H1 (cell line): ENCODE measurements around the gene HOXC11. TPM values are rescaled to one million over a fixed set of nuclear protein-coding genes. Genes with fewer than 3 reads are reported as not detected.

Experiments
- CTCF ChIA-PET: fragments of 300-600 bp; sonication (Branson Sonifier 250); formaldehyde crosslinking; loops from one replicate; lab custom pipeline; 2021; ENCODE audit not compliant: partially characterized antibody; lab: Charles Lee
- POLR2A ChIA-PET: fragments of 300-600 bp; sonication (Branson Sonifier 250); formaldehyde crosslinking; loops from one replicate; lab custom pipeline; 2021; ENCODE audit warnings: inconsistent platforms; ENCODE audit not compliant: partially characterized antibody; lab: Charles Lee
- DNase-seq, 2 experiments: peaks; one replicate each; pipeline versions ENCODE4 v3.0.0 to v3.0.0-alpha.2; 2010 to 2022; ENCODE audit warnings: low spot score in 2 of 2, low read depth in 1 of 2, mixed read lengths in 1 of 2
- FAIRE-seq: peaks from 2 replicates; lab custom pipeline; 2011; peaks lifted over from hg19 to GRCh38; lab: Jason Lieb, UNC
- H2AFZ ChIP-seq: 2 replicates; pipeline ENCODE4 v1.8.1; 2012; ENCODE audit warnings: low read length, inconsistent platforms
- H2AK5ac ChIP-seq: 2 replicates; pipeline ENCODE4 v1.6.1; 2013; ENCODE audit warnings: low read depth, low read length
- H2BK120ac ChIP-seq: replicated peaks from 2 replicates; pipeline ENCODE3; 2013; ENCODE audit warnings: low read depth, low read length, inconsistent platforms
- H2BK12ac ChIP-seq: 2 replicates; pipeline ENCODE4 v1.6.1; 2013; ENCODE audit warnings: low read depth, low read length
- H2BK15ac ChIP-seq: 2 replicates; pipeline ENCODE4 v1.6.1; 2013; ENCODE audit warnings: low read length
- H2BK20ac ChIP-seq: 2 replicates; pipeline ENCODE4 v1.6.1; 2013; ENCODE audit warnings: low read length
- H2BK5ac ChIP-seq: 2 replicates; pipeline ENCODE4 v1.6.1; 2013; ENCODE audit warnings: low read depth, low read length
- H3K14ac ChIP-seq: 2 replicates; pipeline ENCODE4 v1.6.1; 2013; ENCODE audit warnings: inconsistent platforms; ENCODE audit not compliant: insufficient read length
- H3K18ac ChIP-seq: 2 replicates; pipeline ENCODE4 v1.6.1; 2013; ENCODE audit warnings: low read length; ENCODE audit errors: extremely low read depth
- H3K23ac ChIP-seq: 2 replicates; pipeline ENCODE4 v1.6.1; 2013; ENCODE audit warnings: inconsistent platforms; ENCODE audit not compliant: insufficient read length
- H3K23me2 ChIP-seq: 2 replicates; pipeline ENCODE4 v1.6.1; 2013; ENCODE audit warnings: low read depth, low read length
- H3K27ac ChIP-seq: 2 replicates; pipeline ENCODE4 v1.6.1; 2011; ENCODE audit warnings: low read depth, low read length, inconsistent platforms
- H3K27me3 ChIP-seq, 4 experiments: replicated peaks in 1 of 4; 1 replicate in 1 of 4; 2 replicates in 3 of 4; pipeline versions ENCODE4 v1.6.1 to v1.8.1; 2011 to 2013; ENCODE audit warnings: low read length in 3 of 4, mild to moderate bottlenecking in 3 of 4, inconsistent platforms in 2 of 4, mixed read lengths in 2 of 4, moderate library complexity in 1 of 4; ENCODE audit not compliant: control insufficient read depth in 3 of 4, insufficient read depth in 3 of 4; ENCODE audit errors: extremely low read depth in 1 of 4
- H3K36me3 ChIP-seq, 4 experiments: 2 replicates each; pipeline versions ENCODE4 v1.6.1 to v1.8.1; 2011 to 2013; ENCODE audit warnings: mild to moderate bottlenecking in 4 of 4, low read length in 3 of 4, moderate library complexity in 2 of 4, control low read depth in 1 of 4, inconsistent platforms in 1 of 4; ENCODE audit not compliant: insufficient read depth in 4 of 4, control insufficient read depth in 2 of 4
- H3K4ac ChIP-seq: replicated peaks from 2 replicates; pipeline ENCODE3; 2013; ENCODE audit warnings: low read length, low read depth, mixed read lengths, inconsistent platforms; ENCODE audit not compliant: insufficient read length
- H3K4me1 ChIP-seq, 4 experiments: replicated peaks in 1 of 4; 1 replicate in 1 of 4; 2 replicates in 3 of 4; pipeline versions ENCODE4 v1.6.1 to v1.8.1; 2011 to 2013; ENCODE audit warnings: low read length in 3 of 4, inconsistent platforms in 2 of 4, mixed read lengths in 1 of 4; ENCODE audit not compliant: insufficient read depth in 4 of 4, control insufficient read depth in 3 of 4
- H3K4me2 ChIP-seq, 2 experiments: 2 replicates each; pipeline versions ENCODE4 v1.6.1 to v1.8.1; 2011 to 2013; ENCODE audit warnings: low read depth in 2 of 2, low read length in 2 of 2, control low read depth in 1 of 2, inconsistent platforms in 1 of 2, mild to moderate bottlenecking in 1 of 2; ENCODE audit not compliant: insufficient read depth in 1 of 2
- H3K4me3 ChIP-seq, 4 experiments: fragments of 200-600, 300-600 bp in 1 of 4; sonication (generic), shearing (Covaris generic), sonication (Bioruptor Twin) in 1 of 4; 2 replicates each; pipeline versions ENCODE4 v1.5.1 to v1.8.1; 2011 to 2016; ENCODE audit warnings: low read length in 4 of 4, low read depth in 3 of 4, control low read depth in 2 of 4, inconsistent platforms in 2 of 4, mild to moderate bottlenecking in 2 of 4, mixed read lengths in 1 of 4, moderate library complexity in 1 of 4; ENCODE audit not compliant: insufficient read depth in 2 of 4; ENCODE audit errors: extremely low read depth in 1 of 4
- H3K56ac ChIP-seq: replicated peaks from 2 replicates; pipeline ENCODE3; 2013; ENCODE audit warnings: low read depth, mild to moderate bottlenecking, mixed read lengths, low read length, inconsistent platforms; ENCODE audit not compliant: insufficient read length
- H3K79me1 ChIP-seq: 2 replicates; pipeline ENCODE4 v1.6.1; 2013; ENCODE audit warnings: low read depth, low read length, control low read depth
- H3K79me2 ChIP-seq, 2 experiments: 2 replicates each; pipeline versions ENCODE4 v1.6.1 to v1.8.1; 2012 to 2013; ENCODE audit warnings: low read length in 2 of 2, mild to moderate bottlenecking in 2 of 2, inconsistent platforms in 1 of 2; ENCODE audit not compliant: insufficient read depth in 2 of 2, control insufficient read depth in 1 of 2
- H3K9ac ChIP-seq, 4 experiments: replicated peaks in 1 of 4; 1 replicate in 1 of 4; 2 replicates in 3 of 4; pipeline versions ENCODE4 v1.6.1 to v1.8.1; 2011 to 2013; ENCODE audit warnings: low read depth in 3 of 4, low read length in 3 of 4, control low read depth in 2 of 4, mild to moderate bottlenecking in 2 of 4, moderate library complexity in 2 of 4, inconsistent platforms in 1 of 4; ENCODE audit errors: extremely low read depth in 1 of 4
- H3K9me3 ChIP-seq, 2 experiments: 2 replicates each; pipeline versions ENCODE4 v1.6.1 to v1.8.1; 2012 to 2013; ENCODE audit warnings: mild to moderate bottlenecking in 2 of 2, moderate library complexity in 2 of 2, control low read depth in 1 of 2, inconsistent platforms in 1 of 2, low read depth in 1 of 2, low read length in 1 of 2, mixed read lengths in 1 of 2; ENCODE audit not compliant: insufficient read depth in 2 of 2
- H4K20me1 ChIP-seq, 2 experiments: replicated peaks in 1 of 2; 2 replicates each; pipeline versions ENCODE3 to v1.8.1; 2011 to 2013; ENCODE audit warnings: inconsistent platforms in 2 of 2, low read length in 2 of 2, mild to moderate bottlenecking in 1 of 2; ENCODE audit not compliant: insufficient read depth in 2 of 2, control insufficient read depth in 1 of 2
- H4K5ac ChIP-seq: 2 replicates; pipeline ENCODE4 v1.6.1; 2013; ENCODE audit warnings: low read length, low read depth, mixed read lengths, inconsistent platforms; ENCODE audit not compliant: insufficient read length
- H4K8ac ChIP-seq: 2 replicates; pipeline ENCODE4 v1.8.0; 2013; ENCODE audit warnings: mild to moderate bottlenecking, moderate library complexity, low read length, inconsistent platforms; ENCODE audit not compliant: insufficient read depth; ENCODE audit errors: extremely low read depth
- H4K91ac ChIP-seq: replicated peaks from 2 replicates; pipeline ENCODE3; 2013; ENCODE audit warnings: low read length, mixed read lengths, inconsistent platforms; ENCODE audit not compliant: insufficient read length
- CREB1 ChIP-seq: IDR thresholded peaks from 2 replicates; pipeline ENCODE4 v1.6.1; 2012; ENCODE audit warnings: inconsistent platforms
- EZH2 ChIP-seq: fragments of 200-600 bp; sonication (generic); IDR thresholded peaks from 2 replicates; pipeline ENCODE4 v1.7.1; 2012; ENCODE audit warnings: low read depth, mild to moderate bottlenecking, moderate library complexity, low read length, inconsistent platforms; ENCODE audit not compliant: severe bottlenecking
- GTF2F1 ChIP-seq: IDR thresholded peaks from 2 replicates; pipeline ENCODE4 v1.6.1; 2012; ENCODE audit warnings: low read depth, low read length, improper control_type of control experiment, borderline replicate concordance
- KDM4A ChIP-seq: IDR thresholded peaks from one replicate; pipeline ENCODE4 v1.7.1; 2012; ENCODE audit warnings: low read depth, mild to moderate bottlenecking, moderate library complexity, low read length, inconsistent platforms; ENCODE audit not compliant: severe bottlenecking
- SIN3A ChIP-seq, 2 experiments: IDR thresholded peaks in 1 of 2; conservative IDR thresholded peaks in 1 of 2; 2 replicates each; pipeline ENCODE4 v1.6.1; 2011 to 2012; ENCODE audit warnings: low read length in 2 of 2, improper control_type of control experiment in 1 of 2, low read depth in 1 of 2, mild to moderate bottlenecking in 1 of 2
- TEAD4 ChIP-seq: IDR thresholded peaks from 2 replicates; pipeline ENCODE4 v1.6.1; 2012; ENCODE audit warnings: low read depth, low read length, inconsistent platforms, mixed read lengths
- WGBS, 2 experiments: shearing (Covaris generic) in 1 of 2; methylation state at CpG; one replicate each; pipeline versions ENCODE4 v1.1.6 to v1.1.7; 2013 to 2015; ENCODE audit warnings: low lambda C conversion rate in 2 of 2, mixed read lengths in 2 of 2, inconsistent platforms in 1 of 2, low coverage in 1 of 2, missing lambda C conversion rate in 1 of 2; ENCODE audit not compliant: insufficient replicate concordance in 2 of 2, insufficient coverage in 1 of 2, insufficient read length in 1 of 2; ENCODE audit errors: extremely low coverage in 1 of 2, missing lambda C conversion rate in 1 of 2; 5-methylcytosine and 5-hydroxymethylcytosine counted together
- polyA plus RNA-seq, 7 experiments: library from polyadenylated mRNA; depleted of rRNA in 3 of 7; stranded (reverse) in 5 of 7; unstranded in 2 of 7; fragments of >200 nt in 5 of 7; fragments of 200-250 nt in 2 of 7; gene quantifications; 1 replicate in 5 of 7; 2 replicates in 1 of 7; 4 replicates in 1 of 7; pipeline versions ENCODE4 v1.2.1 to v1.2.3, GENCODE V29; 2011 to 2013; ENCODE audit warnings: missing spikeins in 2 of 7, mixed read lengths in 2 of 7
- total RNA-seq: library from RNA; stranded (reverse); fragmentation: NEBNext Ultra II Directional; extraction: Animal tissue kit (Norgen Biotek cat#: 25700); gene quantifications from 2 replicates; pipeline ENCODE4 v1.2.1, GENCODE V29; 2021
- TF ChIP-seq, protein P1 (sequence below), 3 experiments: IDR thresholded peaks; 1 replicate in 2 of 3; 2 replicates in 1 of 3; pipeline versions ENCODE4 v1.5.1 to v1.6.1; 2011; ENCODE audit warnings: low read length in 3 of 3, mild to moderate bottlenecking in 3 of 3, inconsistent platforms in 2 of 3, low read depth in 1 of 3, moderate library complexity in 1 of 3; ENCODE audit not compliant: insufficient read depth in 1 of 3; ENCODE audit errors: control extremely low read depth in 1 of 3
- TF ChIP-seq, protein P2 (sequence below): IDR thresholded peaks from 2 replicates; pipeline ENCODE4 v1.6.1; 2012; ENCODE audit warnings: low read length, inconsistent platforms

Gene HOXC11
- total and polyA plus RNA-seq, 2 of the 8 experiments (the other 6 are each of a cell fraction or from before 2014, with no cell fraction given): not detected

GRCh38 chr12:54016478-54016964 lies 43.6 kb downstream of the HOXC11 start:
- Histone ChIP-seq H3K27me3 (peaks cover 92 to 100% (median 99%) of the 10 kb centered on the region in 4 experiments), H3K36me3 (no peaks in the 10 kb centered on the region; a peak in 1 of 8 replicates), H2AFZ (no peak overlapping the region), H3K4ac (no peak overlapping the region), H3K4me3 (no peak overlapping the region), H2BK5ac (no peak overlapping the region), H3K18ac (no peak overlapping the region; the same call in 1 of the 2 replicates), H2BK120ac (no peak overlapping the region), H2BK15ac (no peak overlapping the region; the same call in 1 of the 2 replicates), H4K5ac (no peak overlapping the region), H2AK5ac (no peak overlapping the region), H3K79me2 (no peaks in the 10 kb centered on the region), H3K79me1 (no peaks in the 10 kb centered on the region), H3K27ac (no peak overlapping the region), H4K8ac (no peak overlapping the region), H2BK12ac (no peak overlapping the region), H3K23me2 (peaks cover 3% of the 10 kb centered on the region; the same call in 1 of the 2 replicates), H3K14ac (no peak overlapping the region), H3K9me3 (no peaks in the 10 kb centered on the region), H3K9ac (no peak overlapping the region), H4K91ac (no peak overlapping the region), H3K56ac (no peak overlapping the region), H2BK20ac (no peak overlapping the region), H3K4me2 (peak overlapping the region in 1 of 2 experiments; percentile 28; a peak in 2 of 4 replicates), H3K23ac (no peak overlapping the region), H3K4me1 (peaks cover 0 to 12% (median 4%) of the 10 kb centered on the region in 4 experiments; a peak in 6 of 7 replicates), H4K20me1 (peaks cover 4 to 40% of the 10 kb centered on the region in 2 experiments)
- 8% methylated on average over 24 of the region's 25 CpGs; no CpG with 5 or more reads in 1 of the 2 experiments for WGBS, 2 experiments
- ChIA-PET CTCF (interaction anchor here (0.7 to 3.8 kb wide), 11 partner anchors 8 to 192 kb away, joined by 3 to 50 read pairs (median 6); partner anchors contain the start of genes HOXC5, HOXC8 and HOXC9), POLR2A (interaction anchor here (0.7 kb wide), 1 partner anchor 217 kb away, joined by 3 read pairs; no protein-coding TSS in a partner anchor)
- FAIRE-seq (no peak), DNase-seq (no peak)
- TF ChIP-seq, protein P1, sequence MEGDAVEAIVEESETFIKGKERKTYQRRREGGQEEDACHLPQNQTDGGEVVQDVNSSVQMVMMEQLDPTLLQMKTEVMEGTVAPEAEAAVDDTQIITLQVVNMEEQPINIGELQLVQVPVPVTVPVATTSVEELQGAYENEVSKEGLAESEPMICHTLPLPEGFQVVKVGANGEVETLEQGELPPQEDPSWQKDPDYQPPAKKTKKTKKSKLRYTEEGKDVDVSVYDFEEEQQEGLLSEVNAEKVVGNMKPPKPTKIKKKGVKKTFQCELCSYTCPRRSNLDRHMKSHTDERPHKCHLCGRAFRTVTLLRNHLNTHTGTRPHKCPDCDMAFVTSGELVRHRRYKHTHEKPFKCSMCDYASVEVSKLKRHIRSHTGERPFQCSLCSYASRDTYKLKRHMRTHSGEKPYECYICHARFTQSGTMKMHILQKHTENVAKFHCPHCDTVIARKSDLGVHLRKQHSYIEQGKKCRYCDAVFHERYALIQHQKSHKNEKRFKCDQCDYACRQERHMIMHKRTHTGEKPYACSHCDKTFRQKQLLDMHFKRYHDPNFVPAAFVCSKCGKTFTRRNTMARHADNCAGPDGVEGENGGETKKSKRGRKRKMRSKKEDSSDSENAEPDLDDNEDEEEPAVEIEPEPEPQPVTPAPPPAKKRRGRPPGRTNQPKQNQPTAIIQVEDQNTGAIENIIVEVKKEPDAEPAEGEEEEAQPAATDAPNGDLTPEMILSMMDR (IDR thresholded peaks at IDR 0.05; ENCODE audit: control extremely low read depth in 1 of 3, insufficient read depth in 1 of 3, low read depth in 1 of 3, low read length in 3 of 3): no peak
- no peak for TF ChIP-seq CREB1
- TF ChIP-seq, protein P2, sequence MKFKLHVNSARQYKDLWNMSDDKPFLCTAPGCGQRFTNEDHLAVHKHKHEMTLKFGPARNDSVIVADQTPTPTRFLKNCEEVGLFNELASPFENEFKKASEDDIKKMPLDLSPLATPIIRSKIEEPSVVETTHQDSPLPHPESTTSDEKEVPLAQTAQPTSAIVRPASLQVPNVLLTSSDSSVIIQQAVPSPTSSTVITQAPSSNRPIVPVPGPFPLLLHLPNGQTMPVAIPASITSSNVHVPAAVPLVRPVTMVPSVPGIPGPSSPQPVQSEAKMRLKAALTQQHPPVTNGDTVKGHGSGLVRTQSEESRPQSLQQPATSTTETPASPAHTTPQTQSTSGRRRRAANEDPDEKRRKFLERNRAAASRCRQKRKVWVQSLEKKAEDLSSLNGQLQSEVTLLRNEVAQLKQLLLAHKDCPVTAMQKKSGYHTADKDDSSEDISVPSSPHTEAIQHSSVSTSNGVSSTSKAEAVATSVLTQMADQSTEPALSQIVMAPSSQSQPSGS: no peak
- no peak for TF ChIP-seq TEAD4
- TF ChIP-seq KDM4A: no peak
- no peak for TF ChIP-seq EZH2
- no peak for TF ChIP-seq SIN3A (conservative IDR thresholded peaks at IDR 0.05 in 1 of 2, IDR thresholded peaks at IDR 0.05 in 1 of 2; ENCODE audit: low read depth in 1 of 2, low read length in 2 of 2)
- TF ChIP-seq GTF2F1: no peak
